ENCODE results near the gene ACHE.

- TF ChIP-seq, protein P1, sequence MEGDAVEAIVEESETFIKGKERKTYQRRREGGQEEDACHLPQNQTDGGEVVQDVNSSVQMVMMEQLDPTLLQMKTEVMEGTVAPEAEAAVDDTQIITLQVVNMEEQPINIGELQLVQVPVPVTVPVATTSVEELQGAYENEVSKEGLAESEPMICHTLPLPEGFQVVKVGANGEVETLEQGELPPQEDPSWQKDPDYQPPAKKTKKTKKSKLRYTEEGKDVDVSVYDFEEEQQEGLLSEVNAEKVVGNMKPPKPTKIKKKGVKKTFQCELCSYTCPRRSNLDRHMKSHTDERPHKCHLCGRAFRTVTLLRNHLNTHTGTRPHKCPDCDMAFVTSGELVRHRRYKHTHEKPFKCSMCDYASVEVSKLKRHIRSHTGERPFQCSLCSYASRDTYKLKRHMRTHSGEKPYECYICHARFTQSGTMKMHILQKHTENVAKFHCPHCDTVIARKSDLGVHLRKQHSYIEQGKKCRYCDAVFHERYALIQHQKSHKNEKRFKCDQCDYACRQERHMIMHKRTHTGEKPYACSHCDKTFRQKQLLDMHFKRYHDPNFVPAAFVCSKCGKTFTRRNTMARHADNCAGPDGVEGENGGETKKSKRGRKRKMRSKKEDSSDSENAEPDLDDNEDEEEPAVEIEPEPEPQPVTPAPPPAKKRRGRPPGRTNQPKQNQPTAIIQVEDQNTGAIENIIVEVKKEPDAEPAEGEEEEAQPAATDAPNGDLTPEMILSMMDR (IDR thresholded peaks at IDR 0.05), result no peak
- TF ChIP-seq POLR2A (IDR thresholded peaks at IDR 0.05), result no peak
Observed at GRCh38 chr7:100865938-100866728, 29.6 kb downstream of the ACHE start.
